ENCODE measurements around the gene SSR4.

GRCh38 chrX:153832728-153833127 lies 38.3 kb downstream of the SSR4 start:
- no peak for TF ChIP-seq SP1 (IDR thresholded peaks at IDR 0.05)
- TF ChIP-seq BHLHE40 (IDR thresholded peaks at IDR 0.05; ENCODE audit: borderline replicate concordance), result no peak
- TF ChIP-seq CTBP1 (IDR thresholded peaks at IDR 0.05; ENCODE audit: borderline replicate concordance), result no peak
- no peak for TF ChIP-seq TARDBP (IDR thresholded peaks at IDR 0.05)
- TF ChIP-seq ELF4 (IDR thresholded peaks at IDR 0.05), result no peak
- TF ChIP-seq FOXA1 (IDR thresholded peaks at IDR 0.05), result no peak
- no peak for TF ChIP-seq FOXK2 (IDR thresholded peaks at IDR 0.05)
- TF ChIP-seq SUZ12 (IDR thresholded peaks at IDR 0.05), result no peak
- TF ChIP-seq L3MBTL2 (conservative IDR thresholded peaks at IDR 0.05), result no peak
- no peak for TF ChIP-seq PKNOX1 (IDR thresholded peaks at IDR 0.05)
